Measurements from ENCODE around the gene GPR89A. TPM values are rescaled to one million over a fixed set of nuclear protein-coding genes. Genes with fewer than 3 reads are reported as not detected.
A peak's percentile ranks its signal among the peaks of the same experiment; 100 is the strongest.
"Not testable (repeated sequence)": the region's sequence is repeated elsewhere in the genome, so short reads cannot be mapped to it uniquely, and the experiment has no call there.

Gene GPR89A
- total RNA-seq, 1 experiment from 2014 or later = 40.4 TPM

DNA sequence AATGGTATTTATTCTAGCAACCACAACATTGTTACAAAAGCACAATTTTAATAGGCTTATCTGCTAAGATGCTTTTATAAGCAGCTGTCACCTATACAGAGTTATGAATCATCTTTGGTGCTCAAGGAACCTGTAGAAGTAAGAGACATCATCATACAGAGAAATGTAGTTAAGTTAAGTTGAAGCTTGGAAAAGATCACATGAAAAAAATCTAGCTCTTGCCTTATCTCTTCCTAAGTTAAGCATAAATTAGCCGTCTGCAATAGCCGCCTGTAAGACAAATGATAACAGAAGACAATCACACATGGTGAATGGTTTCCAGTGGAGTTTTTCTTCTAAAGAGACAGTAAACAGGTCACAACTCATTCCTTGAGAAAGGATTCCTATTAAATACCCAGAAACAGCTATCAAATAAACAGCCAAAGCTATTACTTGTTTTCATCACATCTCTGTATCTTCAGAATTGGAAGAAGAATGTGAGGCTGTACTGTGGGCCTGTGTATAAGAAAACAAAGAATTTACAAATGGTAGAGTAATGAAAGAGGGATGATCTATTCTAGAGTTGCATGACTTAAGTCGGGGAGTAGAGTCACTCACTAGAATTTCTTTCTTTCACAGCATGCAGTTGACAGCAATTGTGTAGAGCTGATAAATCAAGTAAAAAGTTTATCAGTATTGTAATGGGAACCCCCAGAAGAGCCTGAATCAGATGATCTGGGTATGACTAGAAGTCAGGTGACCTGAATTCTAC is 63.4 kb downstream of the GPR89A start:
- in situ Hi-C loops (cut with HindIII; ENCODE audit: low pct_unique_long_range_greater_than_20kb, low sequenced_read_pairs); DNase-seq (ENCODE audit: low read depth): not testable (repeated sequence)

DNA sequence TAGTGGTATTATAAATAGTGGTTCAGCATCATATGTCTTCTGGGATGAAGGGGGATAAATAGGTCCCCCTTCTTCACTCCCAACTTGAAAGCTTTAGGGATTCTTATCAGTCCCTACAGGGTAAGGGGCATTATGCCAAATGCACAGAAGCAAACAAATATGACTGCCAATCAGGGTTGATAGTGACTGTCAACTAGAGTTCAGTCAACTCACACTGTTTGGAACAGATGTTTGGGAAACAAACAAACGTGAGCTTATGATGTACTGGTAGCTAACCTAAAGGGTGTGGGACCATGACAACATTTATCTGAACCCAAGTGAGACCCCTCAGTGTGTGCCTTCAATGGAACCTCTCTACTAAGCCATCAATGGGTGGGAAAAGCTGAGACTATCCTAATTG is 65.4 kb downstream of the GPR89A start:
- in situ Hi-C loops (cut with HindIII; ENCODE audit: low pct_unique_long_range_greater_than_20kb, low sequenced_read_pairs); DNase-seq (ENCODE audit: low read depth): not testable (repeated sequence)

- DNase-seq (ENCODE audit: low read depth); in situ Hi-C loops (cut with HindIII; ENCODE audit: low pct_unique_long_range_greater_than_20kb, low sequenced_read_pairs): not testable (repeated sequence)
Measured at GRCh38 chr1:145684858-145685257, 77.1 kb downstream of the GPR89A start.

GRCh38 chr1:145686078-145686477 is 78.3 kb downstream of the GPR89A start:
- DNase-seq (ENCODE audit: low read depth); in situ Hi-C loops (cut with HindIII; ENCODE audit: low pct_unique_long_range_greater_than_20kb, low sequenced_read_pairs): not testable (repeated sequence)

GRCh38 chr1:145688328-145688727 is 80.5 kb downstream of the GPR89A start:
- in situ Hi-C loops (cut with HindIII; ENCODE audit: low pct_unique_long_range_greater_than_20kb, low sequenced_read_pairs) = no loop called here
- DNase-seq (ENCODE audit: low read depth) = no peak

DNA sequence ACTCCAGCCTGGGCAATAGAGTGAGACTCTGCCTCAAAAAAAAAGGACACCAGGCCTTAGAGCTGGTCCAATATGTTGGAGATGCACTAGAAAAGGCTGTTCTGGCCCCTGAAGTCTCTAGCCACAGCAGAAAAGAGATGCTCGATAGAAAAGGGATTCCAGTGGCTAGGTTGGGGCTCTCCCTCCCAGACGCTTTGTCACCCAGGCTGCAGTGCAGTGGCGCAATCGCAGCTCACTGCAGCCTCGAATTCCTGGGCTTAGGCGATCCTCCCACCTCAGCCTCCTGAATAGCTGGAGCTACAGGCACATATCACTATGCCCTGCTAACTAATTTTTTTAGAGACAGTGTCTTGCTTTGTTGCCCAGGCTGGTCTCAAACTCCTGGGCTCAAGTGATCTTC is 81.1 kb downstream of the GPR89A start:
- DNase-seq (ENCODE audit: low read depth) = no peak
- in situ Hi-C loops (cut with HindIII; ENCODE audit: low pct_unique_long_range_greater_than_20kb, low sequenced_read_pairs) = no loop called here

GRCh38 chr1:145689922-145690321 is 82.1 kb downstream of the GPR89A start:
- in situ Hi-C loops (cut with HindIII; ENCODE audit: low pct_unique_long_range_greater_than_20kb, low sequenced_read_pairs) = no loop called here
- no peak for DNase-seq (ENCODE audit: low read depth)

DNA sequence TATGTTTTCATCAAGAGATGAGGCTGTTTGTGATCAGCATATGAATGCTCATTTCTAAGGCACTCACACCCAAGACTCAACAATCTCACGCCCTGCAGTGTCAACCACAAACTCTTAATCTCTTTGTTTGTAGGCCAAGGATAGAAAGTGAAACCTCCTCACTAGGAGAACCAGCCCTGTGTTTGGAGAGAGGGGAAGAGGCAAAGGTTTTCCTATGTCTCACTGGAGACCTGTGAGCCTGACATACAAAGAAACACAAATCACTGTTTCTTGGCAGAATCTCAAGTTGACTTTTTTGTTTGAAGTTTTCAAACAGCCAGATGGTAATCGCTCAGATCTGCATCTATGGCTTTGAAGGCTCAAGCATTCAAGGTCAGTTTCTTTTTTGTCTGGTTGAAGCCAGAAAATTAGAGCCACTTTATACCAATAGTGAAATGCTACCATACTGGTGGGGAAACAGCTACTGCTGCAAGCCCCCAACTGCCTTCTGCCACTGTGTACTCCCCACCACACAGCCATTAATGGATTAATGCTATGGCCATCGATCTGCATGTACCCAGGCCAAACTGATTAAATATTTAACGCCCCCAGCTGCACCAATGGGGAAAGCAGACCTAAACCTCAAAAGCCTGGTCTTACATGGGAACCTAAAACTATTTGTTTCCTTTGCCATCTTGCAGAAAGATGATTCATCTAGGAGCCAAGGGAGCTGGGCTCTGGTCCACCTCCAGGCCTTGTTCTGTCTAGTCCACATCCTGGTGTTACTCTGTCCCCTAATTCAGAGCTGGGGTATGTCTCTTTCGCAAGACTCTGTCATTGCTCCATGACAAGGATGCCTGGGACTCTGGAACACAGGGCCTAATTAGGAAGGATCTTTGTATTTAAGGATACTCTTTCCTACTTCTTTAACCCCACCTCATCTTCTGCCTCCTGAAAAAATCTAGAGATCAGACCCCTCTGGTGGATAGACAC is 83.1 kb downstream of the GPR89A start:
- in situ Hi-C loops (cut with HindIII; ENCODE audit: low pct_unique_long_range_greater_than_20kb, low sequenced_read_pairs) = no loop called here
- no peak for DNase-seq (ENCODE audit: low read depth)

DNA sequence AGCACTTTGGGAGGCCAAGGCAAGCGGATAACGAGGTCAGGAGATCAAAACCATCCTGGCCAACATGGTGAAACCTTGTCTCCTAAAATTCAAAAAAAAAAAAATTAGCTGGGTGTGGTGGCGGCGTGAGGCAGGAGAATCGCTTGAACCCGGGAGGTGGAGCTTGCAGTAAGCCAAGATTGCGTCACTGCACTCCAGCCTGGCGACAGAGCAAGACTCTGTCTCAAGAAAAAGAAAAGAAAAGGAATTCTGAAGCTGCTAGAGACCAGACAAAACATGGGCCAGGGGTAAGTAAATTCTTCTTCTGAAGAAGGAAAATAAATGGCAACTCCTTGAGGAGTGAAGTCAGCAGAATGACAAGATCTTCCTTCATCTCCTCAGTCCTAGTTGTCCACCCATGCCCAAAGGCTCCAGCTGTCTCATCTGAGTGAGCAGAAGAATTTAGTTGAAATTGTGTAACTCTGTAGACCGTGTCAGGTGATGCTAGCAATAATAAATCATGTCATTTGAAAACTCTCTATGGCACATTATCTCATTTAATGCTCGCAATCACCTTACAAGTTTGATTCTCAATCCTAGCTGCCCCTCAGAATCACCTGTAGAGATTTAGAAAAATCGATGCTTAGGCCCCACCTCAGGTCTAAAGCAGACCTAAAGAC is 85.1 kb downstream of the GPR89A start:
- in situ Hi-C loops (cut with HindIII; ENCODE audit: low pct_unique_long_range_greater_than_20kb, low sequenced_read_pairs) = no loop called here

GRCh38 chr1:145695821-145696629 is 88.2 kb downstream of the GPR89A start:
- in situ Hi-C loops (cut with HindIII; ENCODE audit: low pct_unique_long_range_greater_than_20kb, low sequenced_read_pairs) = no loop called here
- DNase-seq (ENCODE audit: low read depth) = no peak

More for the DNA sequence above, 85.1 kb downstream of the GPR89A start:
- peak; percentile 88 for DNase-seq (ENCODE audit: low read depth)

- DNase-seq (ENCODE audit: low read depth) = peak; percentile 52
- in situ Hi-C loops (cut with HindIII; ENCODE audit: low pct_unique_long_range_greater_than_20kb, low sequenced_read_pairs) = no loop called here
Measured at GRCh38 chr1:145696630-145696960, 88.8 kb downstream of the GPR89A start.

GRCh38 chr1:145701306-145701862 is 93.6 kb downstream of the GPR89A start:
- peak; percentile 30 for DNase-seq (ENCODE audit: low read depth)
- in situ Hi-C loops (cut with HindIII; ENCODE audit: low pct_unique_long_range_greater_than_20kb, low sequenced_read_pairs) = no loop called here

DNA sequence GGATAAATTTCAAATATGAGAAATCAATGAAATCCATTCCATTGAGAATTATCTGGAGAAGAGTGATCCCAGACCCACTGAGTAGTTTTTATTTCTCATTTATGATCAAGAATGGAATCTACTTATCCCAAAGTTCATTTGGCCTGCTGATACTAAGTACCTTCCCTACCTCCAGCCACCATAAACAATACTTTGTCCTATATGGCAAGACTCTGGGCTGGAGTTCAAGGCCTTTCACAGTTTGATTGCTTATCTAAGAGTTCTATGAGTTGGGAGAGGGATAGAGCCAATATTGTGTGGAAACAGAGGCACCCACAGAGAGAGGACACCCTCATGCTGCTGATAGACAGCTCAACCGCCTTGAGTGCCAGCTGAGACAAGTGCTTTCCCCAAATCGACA is 94.3 kb downstream of the GPR89A start:
- no peak for DNase-seq (ENCODE audit: low read depth)
- in situ Hi-C loops (cut with HindIII; ENCODE audit: low pct_unique_long_range_greater_than_20kb, low sequenced_read_pairs) = no loop called here

- in situ Hi-C loops (cut with HindIII; ENCODE audit: low pct_unique_long_range_greater_than_20kb, low sequenced_read_pairs) = no loop called here
- peak; percentile 62 for DNase-seq (ENCODE audit: low read depth)
Measured at GRCh38 chr1:145702826-145703225, 95.0 kb downstream of the GPR89A start.

GRCh38 chr1:145705622-145706021 is 97.8 kb downstream of the GPR89A start:
- in situ Hi-C loops (cut with HindIII; ENCODE audit: low pct_unique_long_range_greater_than_20kb, low sequenced_read_pairs) = no loop called here

GRCh38 chr1:145706086-145706664 is 98.4 kb downstream of the GPR89A start:
- DNase-seq (ENCODE audit: low read depth) = peak; percentile 91
- in situ Hi-C loops (cut with HindIII; ENCODE audit: low pct_unique_long_range_greater_than_20kb, low sequenced_read_pairs) = no loop called here

More at GRCh38 chr1:145705622-145706021, 97.8 kb downstream of the GPR89A start:
- DNase-seq (ENCODE audit: low read depth) = no peak

DNA sequence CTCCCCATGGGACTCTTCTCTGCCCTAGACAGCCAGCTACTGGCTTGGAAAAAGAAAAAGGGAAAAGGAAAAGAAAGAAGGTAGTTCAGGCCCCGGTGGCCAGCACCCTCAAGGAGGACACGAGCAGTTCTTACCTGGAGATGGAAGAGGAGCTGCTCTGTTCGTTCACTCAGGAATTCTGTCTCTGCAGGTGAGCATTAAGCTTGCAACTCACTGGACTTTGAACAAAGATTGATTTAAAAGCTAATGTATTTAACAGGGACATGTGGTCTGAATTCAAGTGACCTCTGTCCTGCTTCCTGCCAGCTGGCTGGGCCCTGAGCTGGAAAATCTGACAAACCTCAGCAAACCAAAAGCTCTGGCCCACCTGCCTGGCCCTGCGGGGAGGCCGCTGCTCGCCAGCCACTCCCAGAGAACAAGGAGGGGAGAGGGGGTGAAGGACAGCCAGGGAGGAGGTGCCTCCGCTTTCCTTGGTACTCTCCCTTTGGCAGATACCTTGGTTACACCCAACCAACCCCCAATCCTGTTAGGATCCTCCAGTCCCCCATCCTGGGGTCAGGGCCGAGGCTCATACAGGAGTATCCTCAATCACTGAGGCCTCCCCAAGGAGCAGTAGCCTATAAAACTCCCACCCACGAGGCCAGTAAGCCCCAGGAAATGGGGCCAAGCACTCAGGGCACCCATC is 99.5 kb downstream of the GPR89A start, which contains the start of gene PDZK1:
Gene PDZK1, minus strand, starts transcription at position 186 of the 685 bp plus-strand sequence. CDS start 19,347 bp downstream, outside the sequence.
- DNase-seq (ENCODE audit: low read depth) = peak; percentile 86
- in situ Hi-C loops (cut with HindIII; ENCODE audit: low pct_unique_long_range_greater_than_20kb, low sequenced_read_pairs) = no loop called here
